Left ventricle myocardium superior (tissue), 1 donor: ENCODE results near the gene PSTPIP1. TPM values are rescaled to one million over a fixed set of nuclear protein-coding genes. Genes with fewer than 3 reads are reported as not detected.
A peak's percentile ranks its signal among the peaks of the same experiment; 100 is the strongest.

ENCODE experiments used
- ATAC-seq: fragments of 200-7000 bp; cut with Tn5 transposase; one replicate; pipeline ENCODE4 v1.9.1; 2020; ENCODE audit warnings: mild to moderate bottlenecking, moderate library complexity
- DNase-seq: peaks from one replicate; pipeline ENCODE4 v3.0.0-alpha.2; 2020
- intact Hi-C: fragments of 100-400 bp; cut with micrococcal nuclease; formaldehyde crosslinking; loops from one replicate; pipeline ENCODE4 v1.11.0; 2022
- total RNA-seq: library from RNA; stranded (reverse); fragmentation: NEBNext Ultra II Directional; extraction: Animal tissue kit (Norgen Biotek cat#: 25700); gene quantifications from one replicate; pipeline ENCODE4 v1.2.1, GENCODE V29; 2021
- donor health status: DM: no; HTN: yes; CAD: no; lungs with severe emphysema.

Gene PSTPIP1
- total RNA-seq, 1 donor from 2014 or later: 2.4 TPM

DNA sequence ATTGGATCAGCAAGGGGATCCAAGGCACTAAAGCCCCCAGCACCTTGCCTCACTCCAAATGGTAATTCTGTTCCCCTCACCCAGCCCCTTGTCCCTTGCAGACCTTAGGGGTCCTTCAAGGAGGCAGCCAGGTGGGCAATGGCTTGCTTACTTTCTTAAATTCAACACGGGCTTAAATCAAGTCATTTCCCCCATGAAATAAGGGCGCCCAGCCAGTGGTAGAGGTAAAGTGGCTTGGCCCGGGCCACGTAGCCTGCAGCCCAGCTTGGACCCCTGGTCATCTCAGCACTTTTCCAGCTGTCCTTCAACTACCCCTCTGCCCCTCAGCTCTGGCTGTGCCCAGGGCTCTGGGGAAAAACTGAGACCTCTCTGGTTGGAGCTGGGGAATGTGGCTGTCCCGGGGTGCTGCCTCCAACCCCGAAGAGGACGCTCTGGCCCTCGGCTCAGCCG lies 1.2 kb downstream of the PSTPIP1 start:
- no peak for DNase-seq
- no peak for ATAC-seq
- intact Hi-C loops: no loop called here

GRCh38 chr15:76996526-76997401 lies 1.8 kb downstream of the PSTPIP1 start:
- peak; percentile 69 for DNase-seq
- ATAC-seq: peak; percentile 60
- intact Hi-C loops: no loop called here

DNA sequence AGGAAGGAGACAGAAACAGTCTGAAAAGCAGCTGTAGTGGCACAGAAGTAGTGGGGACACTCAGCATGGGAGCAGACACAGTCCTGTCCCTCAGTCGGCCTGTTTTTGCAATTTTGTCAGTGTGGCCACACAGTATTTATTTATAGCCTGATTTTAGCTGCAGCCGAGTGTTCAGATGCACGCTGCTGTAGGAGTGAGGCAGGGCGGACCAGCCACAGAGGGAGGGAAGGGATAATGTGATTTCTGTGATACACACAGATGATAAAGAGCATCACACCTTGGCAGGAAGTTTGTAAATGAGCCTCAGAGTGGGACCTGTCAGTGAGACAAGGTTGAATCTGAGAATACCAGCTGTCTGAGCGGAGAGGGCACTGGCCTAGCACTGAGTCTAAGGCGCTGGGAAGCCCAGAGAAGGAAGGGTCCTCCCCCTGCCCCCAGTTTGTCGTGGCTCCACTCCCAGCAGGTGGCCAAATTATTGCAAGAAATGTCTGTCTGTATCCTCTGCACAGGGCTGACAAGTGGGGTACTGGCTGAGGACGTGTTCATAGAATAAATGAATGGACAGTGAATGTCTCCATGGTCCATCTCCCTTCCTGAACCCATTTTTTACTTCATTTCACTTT lies 3.8 kb downstream of the PSTPIP1 start:
- intact Hi-C loops: no loop called here
- DNase-seq (no peak), ATAC-seq (no peak)

- ATAC-seq: no peak
- intact Hi-C loops: no loop called here
- no peak for DNase-seq
Measured at GRCh38 chr15:76999996-77000395, 5.1 kb downstream of the PSTPIP1 start.

DNA sequence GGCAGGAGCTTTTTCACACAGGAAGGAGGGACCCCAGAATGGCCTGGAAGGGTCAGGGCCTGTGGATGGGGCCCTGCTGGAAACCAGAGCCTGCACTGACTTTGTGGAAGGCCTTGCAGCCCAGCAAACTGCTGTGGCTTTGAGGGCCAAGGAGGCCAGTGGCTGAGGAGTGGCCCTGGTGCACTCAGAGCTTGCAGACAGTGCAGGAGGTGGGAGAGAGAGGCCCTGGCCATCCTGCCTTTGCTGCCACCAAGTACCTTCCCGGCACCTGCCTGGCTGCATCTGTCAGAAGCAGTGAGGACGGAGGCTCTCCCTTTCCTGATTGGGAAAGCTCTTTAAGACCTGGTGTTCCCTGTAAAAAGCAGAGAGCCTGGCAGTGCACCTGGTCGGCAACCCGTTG lies 6.4 kb downstream of the PSTPIP1 start:
- intact Hi-C loops: no loop called here
- ATAC-seq: no peak
- DNase-seq: no peak

DNA sequence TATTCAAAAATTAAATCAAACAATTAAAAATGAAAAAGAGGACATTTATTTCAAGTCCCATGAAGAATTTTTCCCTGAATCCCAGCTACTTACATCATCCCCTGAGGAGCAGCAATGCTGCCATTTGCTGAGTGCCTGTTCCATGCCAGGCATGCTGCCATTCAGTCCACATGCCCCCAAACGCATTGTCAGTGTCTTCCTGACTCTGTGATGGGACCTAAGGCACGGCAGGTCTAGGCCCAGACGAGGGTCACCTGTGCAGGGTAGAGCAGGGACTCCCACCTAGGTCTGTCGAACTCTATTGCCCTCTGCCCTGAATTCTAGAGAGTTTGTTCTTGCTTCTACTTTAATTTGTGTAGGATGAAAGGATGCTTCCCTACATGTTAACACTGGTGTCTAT lies 7.0 kb downstream of the PSTPIP1 start:
- no peak for DNase-seq
- intact Hi-C loops: no loop called here
- no peak for ATAC-seq

DNA sequence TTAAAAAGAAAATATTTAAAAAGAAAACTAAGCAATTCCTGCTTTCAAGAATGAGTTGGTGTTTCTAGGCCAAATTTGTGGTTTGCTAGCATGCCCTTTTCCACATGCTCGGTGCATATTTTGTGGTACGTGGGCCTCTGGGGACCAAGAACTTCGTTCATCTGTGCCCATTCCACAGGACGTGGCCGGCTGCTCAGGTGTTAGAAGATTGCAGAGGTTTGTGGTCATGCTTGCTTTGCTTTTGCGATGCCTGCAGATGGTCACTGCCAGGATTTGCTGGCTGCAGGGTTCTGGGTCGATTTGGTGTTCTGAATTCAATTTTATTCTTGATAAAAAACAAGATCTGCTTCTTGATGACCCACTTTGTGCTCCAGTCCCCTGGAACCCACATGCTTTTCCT lies 7.5 kb downstream of the PSTPIP1 start:
- ATAC-seq: no peak
- no peak for DNase-seq
- intact Hi-C loops: no loop called here

GRCh38 chr15:77002954-77003912 lies 8.3 kb downstream of the PSTPIP1 start:
- peak; percentile 81 for ATAC-seq
- peak; percentile 62 for DNase-seq
- intact Hi-C loops: no loop called here

DNA sequence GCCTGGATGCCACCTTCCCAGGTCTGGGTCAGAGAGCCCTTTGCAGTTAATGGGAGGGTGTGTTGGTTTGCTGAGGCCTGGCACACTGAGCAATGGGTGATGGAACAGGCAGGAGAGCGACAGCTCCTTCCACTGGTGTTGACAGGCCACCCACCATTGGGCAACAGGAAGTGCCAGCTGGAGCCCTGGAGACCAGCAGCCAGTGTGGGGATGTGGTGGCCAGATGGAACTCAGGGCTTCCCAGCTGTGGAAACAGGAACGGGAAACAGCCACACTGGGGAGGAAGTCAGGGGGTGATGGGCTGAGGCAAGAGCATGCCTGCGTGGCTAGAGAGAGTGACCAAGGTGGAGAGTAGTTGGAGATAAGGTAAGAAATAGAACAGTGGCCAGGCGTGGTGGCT lies 9.3 kb downstream of the PSTPIP1 start:
- ATAC-seq (peak; percentile 86), DNase-seq (peak; percentile 73)
- intact Hi-C loops: no loop called here

- DNase-seq: peak; percentile 15
- intact Hi-C loops: no loop called here
- ATAC-seq: no peak
Measured at GRCh38 chr15:77009176-77009575, 14.2 kb downstream of the PSTPIP1 start.

DNA sequence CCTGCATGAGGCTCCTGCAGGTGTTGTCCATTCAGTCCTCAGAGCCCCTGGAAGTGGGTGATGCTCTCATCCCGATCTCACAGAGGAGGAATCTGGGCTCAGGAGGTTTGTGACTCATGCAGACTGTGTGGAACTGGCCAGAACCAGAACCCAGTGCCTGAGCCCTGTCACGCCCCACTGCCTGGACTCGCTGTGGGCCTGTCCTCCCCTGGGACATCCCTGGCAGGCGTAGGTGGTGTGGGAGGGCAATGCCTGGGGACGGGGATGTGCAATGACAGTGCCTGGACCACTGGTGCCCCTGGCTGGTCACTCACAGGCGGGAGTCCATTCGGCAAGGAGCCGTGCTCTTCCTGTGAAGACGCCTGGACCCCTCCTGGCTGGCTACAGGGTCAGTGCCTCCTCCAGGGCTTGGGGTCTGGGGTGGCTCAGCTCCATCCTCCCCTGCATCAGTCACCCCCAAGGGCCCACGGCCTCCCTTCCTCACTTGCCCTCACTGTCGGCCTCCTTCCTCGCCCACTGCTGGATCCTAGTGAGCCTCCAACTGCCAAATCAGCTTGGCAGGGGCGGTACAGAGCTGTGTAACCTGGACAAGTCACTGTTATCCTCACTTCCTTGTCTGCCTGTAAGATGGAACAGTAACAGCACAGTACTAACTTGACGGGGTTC lies 14.9 kb downstream of the PSTPIP1 start:
- ATAC-seq (no peak), DNase-seq (peak; percentile 13)
- intact Hi-C loops: no loop called here

GRCh38 chr15:77010312-77010686 lies 15.4 kb downstream of the PSTPIP1 start:
- ATAC-seq: no peak
- intact Hi-C loops: no loop called here
- DNase-seq: peak; percentile 3

GRCh38 chr15:77010857-77011256 lies 15.9 kb downstream of the PSTPIP1 start:
- ATAC-seq: no peak
- intact Hi-C loops: no loop called here
- DNase-seq: no peak

GRCh38 chr15:77012117-77012712 lies 17.3 kb downstream of the PSTPIP1 start:
- intact Hi-C loops: no loop called here
- ATAC-seq (no peak), DNase-seq (no peak)

- DNase-seq (no peak), ATAC-seq (no peak)
- intact Hi-C loops: no loop called here
Measured at GRCh38 chr15:77012868-77013267, 17.9 kb downstream of the PSTPIP1 start.

- peak; percentile 10 for ATAC-seq
- intact Hi-C loops: no loop called here
Measured at GRCh38 chr15:77013776-77014131, 18.8 kb downstream of the PSTPIP1 start.

DNA sequence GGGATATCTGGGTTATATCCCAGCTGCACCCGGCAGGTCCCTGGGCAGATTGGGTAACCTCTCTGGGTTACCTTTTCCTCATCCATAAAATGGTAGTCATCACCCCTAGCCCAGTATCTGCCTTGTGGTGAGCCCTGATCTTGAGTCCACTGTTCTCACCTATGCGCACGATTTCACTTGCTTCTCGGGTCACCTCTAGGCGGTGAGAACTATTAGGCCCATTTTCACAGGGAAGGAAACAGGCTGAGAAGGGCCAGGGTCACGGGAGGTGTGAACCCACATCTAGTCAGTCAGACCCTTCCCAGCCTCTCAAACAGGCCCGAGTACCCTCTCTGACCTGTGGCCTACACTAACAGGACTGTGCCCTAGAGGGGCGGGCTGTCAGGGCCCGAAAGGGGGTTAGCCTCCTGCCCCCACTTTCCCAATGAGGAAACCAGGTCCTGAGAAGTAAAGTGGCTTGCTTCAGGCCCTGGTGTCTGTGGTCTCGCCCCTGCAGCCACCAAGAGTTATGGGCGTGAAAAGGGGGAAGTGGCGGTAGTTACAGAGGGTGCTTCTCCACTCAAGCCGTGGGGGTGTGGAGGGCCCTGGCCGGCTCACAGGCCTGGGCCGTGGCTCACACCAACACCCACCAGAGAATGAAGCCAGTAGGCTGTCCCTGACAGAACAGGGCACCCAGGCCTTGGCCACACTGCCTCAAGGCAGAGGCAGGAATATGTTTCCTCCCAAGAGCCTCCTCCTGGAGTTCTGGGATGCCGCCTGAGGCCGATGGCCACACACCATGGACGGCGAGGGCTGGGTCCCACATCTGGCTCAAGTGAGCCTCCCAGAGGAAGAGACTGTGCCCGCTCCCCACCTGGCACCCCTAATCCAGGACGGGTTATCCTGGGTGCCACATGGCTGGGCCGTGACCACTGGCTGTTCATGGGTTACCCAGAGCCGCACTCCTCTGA lies 19.5 kb downstream of the PSTPIP1 start:
- ATAC-seq: peak; percentile 49
- no peak for DNase-seq
- intact Hi-C loops: no loop called here

More at GRCh38 chr15:77013776-77014131, 18.8 kb downstream of the PSTPIP1 start:
- DNase-seq: no peak
